HG03060 (cell line): ENCODE data around the gene DHX32.

Source experiments
- ATAC-seq: cut with Tn5 transposase; IDR thresholded peaks from one replicate; pipeline ENCODE4 v1.9.1; 2021; ENCODE audit warnings: low read depth, moderate number of reproducible peaks; ENCODE audit not compliant: unreplicated experiment

The DHX32 gene

DNA sequence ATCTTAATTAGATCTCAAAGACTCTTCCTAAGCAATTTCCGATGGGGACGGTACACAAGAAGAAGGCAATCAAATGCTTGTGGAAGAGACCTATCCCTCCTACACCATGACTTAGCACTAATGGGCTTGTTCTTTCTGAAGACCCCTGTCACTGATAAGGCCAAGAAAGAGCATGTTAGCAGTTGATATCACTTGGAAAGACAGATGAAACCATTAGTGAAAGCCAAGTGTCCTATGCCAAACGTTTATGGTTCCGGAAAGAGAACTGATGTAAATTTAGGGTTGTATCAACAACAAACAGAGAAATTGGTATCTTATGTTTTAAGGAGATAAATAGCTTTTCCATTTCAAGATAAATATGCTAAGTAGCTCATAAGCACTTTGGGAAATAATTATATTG lies 64.5 kb downstream of the DHX32 start:
- no peak for ATAC-seq

DNA sequence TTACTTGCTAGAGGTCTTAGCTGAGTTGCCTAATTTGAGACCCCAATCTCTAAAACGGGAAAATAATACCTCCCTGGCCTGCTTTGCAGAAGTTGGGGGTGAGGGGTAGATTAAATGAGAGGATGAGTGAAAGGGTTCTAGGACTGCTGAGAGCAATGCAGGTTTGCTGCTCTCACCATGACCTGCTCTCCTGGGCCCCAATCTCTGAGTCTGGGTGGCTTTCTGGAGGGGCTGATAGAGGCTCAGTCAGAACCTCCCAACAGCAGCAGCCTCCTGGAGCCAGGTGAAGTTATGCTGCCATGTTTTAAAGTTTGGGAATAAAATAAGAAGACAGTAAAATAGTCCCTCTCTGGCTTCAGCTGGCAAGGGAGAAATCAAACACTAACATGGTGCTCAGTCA lies 65.3 kb downstream of the DHX32 start:
- no peak for ATAC-seq

DNA sequence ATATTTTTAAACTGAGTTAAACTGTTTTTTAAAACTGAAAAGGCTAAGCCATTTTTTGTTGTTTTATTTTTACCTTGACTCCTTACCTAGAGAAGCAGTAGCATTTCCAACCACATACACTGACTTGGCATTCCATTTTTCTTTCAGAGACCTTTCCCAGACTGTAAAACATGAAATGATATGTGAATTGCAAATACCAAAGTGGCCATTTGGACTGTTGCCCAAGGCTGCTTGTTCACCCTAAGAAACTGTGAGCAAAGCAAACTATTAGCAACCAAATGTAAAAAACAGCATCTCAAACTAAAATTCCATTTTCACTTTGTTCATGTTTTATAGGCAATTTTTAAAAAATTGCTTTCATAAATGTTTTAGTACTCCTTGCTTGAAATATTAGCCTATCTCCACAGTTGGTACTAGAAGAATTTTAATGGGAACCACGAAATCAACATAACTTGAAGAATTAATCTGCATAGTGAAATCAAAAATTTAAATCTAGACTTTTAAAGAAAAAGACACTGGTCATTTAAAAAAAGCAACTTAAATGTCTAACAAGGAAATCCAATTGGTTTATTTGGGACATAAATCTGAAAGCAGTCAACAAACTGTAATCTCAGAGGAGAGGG lies 68.9 kb downstream of the DHX32 start:
- ATAC-seq = no peak

DNA sequence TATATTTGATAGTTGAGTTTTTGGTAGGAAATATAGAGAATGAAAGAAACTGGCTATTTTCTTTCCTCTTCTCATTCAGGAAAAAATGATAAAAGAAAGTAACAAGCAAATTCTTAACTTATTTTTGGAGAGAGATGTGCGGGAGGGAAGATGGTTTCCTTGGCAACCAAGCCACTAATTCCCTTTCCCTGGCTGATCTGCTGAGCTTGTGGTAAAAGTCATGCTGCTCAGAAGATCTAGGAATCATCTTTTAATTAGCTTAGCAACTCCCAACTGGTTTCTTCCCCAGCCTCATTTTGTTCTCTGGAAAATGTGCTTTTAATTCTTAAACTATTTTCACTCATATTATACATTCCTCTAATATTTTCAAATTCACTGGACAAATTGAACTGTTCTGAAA lies 69.8 kb downstream of the DHX32 start:
- ATAC-seq = no peak

DNA sequence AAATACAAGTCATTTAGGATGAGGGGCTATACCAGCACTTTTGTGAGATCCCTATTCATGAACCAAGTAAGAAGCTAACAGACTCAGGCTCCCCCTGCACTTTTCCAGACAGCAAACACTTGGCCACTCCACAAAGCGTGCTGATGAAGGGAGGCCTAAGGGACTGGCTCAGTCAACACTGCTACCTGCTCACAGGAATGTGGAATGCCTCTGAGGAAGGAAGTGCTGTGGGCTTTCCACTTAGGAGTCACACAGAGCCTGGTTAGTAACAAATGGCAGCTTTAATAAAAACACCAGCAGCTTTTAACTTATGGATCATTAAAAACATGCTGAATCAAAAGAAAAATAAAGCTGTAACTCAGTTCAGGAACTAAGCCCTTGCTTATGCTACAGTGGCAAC lies 73.0 kb downstream of the DHX32 start:
- ATAC-seq = no peak

DNA sequence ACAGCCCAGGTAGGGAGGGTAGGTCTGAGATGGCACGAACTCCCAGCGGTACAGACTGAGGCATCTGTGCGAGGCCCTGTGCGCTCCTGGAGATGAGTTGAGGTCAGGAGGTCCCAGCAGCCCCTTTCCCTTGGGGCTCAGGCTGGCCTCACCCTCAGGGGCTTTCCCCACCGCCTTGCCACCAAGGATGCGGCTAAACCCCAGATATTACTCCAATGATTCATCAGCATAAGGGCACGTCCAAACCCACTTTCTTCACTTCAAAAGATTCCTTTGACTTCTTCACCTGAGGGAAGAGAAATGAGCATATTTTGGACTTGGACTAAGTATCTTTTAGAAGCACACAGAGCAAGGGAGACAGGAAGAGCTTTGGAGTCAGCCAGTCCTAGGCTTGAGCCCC lies 78.4 kb downstream of the DHX32 start:
- ATAC-seq = no peak

DNA sequence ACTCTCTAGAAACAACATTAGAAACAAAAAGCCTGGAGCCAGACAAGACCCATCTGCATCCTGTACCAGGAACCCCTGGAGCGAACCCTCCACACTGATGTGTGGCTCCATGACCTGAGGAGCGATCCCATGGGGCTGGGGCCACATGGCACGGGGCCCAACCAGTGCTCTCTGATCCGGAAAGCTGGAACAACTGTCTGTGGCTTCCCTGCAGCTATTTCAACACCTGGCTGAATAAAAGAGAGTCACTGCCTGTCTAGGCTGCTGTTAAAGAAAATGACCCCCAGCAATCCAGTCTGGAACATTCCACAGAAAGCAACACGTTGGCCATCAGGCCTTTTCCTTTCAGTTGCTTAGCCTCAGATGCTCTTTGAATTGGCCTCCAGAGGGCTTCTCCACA lies 79.0 kb downstream of the DHX32 start:
- ATAC-seq = no peak

DNA sequence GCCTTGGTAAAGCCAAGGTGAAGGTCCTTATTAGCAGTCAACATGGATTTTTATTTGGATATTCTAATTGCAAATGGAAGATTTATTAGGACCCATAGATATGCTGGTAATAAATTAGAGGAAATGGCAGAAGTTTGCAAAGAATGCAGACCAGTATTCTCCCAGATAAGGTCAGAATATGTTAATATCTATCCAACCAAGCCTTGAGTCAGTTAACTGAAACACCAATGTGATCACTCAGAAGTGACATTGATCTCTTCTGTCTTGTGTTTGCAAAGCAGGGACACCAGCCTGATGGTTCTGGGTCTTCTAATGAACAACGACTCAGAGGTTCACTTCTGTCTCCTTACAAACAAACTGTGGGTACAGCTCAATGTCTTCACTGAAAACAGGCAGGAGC lies 79.5 kb downstream of the DHX32 start:
- ATAC-seq = no peak

DNA sequence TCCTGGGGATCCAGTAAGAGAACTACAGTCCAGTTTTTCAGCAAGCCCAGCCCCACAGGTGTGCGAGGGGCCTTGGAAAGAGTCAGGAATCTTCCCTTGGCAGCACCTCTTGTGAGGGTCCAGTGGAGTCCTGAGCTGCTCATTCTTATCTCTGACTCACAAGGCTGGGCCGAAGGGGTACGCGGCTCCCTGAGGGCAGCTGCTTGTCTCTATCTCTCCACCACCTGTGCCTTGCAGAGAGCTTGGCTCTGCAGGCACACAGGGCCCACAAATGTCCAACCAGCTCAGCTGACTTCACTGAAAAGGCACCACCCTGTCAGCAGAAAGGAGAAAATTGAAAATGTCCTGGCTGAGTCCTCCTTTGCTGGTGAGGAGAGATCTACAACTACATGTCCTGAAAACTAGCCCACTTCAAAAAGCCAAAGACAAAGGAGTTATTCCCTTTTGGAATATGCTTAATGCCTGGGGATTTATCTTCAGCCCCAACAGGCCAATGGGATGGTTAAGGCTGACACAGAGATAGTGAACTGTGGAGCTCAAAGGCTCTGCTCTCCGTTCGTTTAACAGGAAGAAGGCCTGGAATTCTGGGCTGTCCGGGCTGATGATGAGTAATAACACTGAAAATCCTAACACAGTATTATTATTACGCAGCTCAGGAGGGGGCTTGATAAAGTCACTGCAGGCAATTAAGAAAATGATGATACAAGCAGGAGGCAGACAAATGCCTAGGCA lies 81.5 kb downstream of the DHX32 start:
- no peak for ATAC-seq

DNA sequence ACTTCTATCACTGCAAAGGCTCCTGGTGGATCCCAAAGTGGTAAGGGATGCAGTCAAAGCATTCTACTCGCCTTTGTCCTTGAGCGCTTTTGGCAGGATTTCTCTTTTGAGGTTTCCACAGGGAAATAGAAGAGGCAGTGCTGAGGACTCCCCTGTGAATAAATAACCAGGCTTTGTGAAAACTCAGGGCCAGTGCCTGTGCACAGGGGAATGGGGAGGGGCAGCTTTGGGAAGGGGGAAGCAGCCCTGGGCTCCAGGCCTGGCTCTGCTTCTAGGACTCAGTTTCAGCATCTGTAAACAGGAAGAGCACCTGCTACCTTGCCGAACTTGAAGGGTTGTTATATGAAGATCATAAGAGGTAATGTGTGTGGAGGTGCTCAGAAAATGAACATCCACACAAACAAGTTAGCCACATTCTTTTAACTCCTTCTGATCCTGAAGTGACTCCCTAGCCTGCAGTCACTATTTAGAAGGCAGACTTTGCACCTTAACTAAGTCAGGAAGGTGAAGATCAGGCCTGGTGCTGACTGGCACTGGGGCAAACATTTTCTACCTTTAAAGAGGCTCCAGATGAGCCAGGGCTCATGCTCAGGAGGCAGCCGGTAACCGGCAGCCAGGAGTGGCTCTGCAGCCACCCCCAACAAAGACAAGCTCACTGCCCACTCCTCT lies 83.0 kb downstream of the DHX32 start:
- ATAC-seq = no peak

DNA sequence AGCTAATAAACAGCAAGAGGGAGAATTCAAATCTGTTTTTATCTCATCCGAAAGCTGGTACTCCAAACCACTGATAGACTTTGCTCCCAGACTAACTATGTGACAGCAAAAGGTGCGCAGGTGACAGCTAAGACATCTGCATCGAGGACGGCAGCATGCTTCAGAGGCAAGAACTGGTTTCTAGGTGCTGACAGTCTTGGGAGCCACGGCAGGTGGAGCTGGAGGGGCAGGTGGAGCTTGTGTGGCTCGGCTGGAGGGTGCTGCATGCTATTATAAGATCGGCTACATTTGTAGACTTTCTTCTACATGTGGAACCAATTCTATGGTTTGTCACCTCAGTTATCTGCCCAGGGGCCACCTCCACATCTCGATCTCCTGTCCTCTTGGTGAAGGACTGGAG lies 83.7 kb downstream of the DHX32 start:
- ATAC-seq = no peak

DNA sequence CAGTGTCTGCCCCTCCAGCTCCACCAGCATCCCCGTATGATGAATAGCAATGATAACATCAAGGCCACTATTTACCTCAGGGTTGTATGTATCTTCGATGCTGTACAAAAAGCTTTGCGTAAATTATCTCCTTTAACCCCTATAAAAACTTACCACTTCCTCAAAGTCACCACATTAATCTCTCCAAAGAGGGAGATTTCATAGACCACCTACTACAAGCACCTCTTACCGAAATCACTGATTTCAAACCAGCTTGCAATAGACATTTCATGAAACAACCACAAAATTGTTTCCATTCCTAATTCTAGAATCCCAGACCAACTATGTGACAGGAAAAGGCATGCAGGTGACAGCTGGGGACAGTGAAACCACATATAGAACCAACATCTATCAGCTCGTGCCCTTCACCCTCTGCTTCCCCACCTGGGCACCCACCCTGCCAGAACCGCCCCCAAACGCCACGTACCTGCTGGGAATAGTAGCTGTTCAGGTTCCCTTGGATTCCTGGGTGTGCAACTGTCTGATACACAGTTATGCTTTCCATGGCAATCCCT lies 85.4 kb downstream of the DHX32 start:
- ATAC-seq = no peak

DNA sequence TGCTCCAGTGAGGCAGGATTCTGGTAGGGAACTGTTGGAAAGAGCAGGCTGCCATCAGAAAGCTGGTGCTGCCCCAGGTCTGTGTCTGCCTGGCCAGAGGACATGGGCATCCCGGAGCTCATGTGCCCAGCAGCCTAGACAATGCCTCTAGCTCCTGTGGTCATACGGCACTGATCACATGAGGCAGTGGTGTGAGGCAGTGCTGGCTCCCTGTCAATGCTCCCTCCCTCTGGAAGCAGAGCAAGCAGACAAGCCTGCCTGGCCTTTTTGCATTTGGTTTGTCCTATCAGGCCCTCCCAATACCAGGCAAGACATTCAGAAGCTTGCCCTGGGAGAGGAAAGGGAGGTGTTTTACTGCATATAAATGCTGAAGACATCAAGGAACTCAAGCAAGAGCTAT lies 86.0 kb downstream of the DHX32 start:
- ATAC-seq = no peak

DNA sequence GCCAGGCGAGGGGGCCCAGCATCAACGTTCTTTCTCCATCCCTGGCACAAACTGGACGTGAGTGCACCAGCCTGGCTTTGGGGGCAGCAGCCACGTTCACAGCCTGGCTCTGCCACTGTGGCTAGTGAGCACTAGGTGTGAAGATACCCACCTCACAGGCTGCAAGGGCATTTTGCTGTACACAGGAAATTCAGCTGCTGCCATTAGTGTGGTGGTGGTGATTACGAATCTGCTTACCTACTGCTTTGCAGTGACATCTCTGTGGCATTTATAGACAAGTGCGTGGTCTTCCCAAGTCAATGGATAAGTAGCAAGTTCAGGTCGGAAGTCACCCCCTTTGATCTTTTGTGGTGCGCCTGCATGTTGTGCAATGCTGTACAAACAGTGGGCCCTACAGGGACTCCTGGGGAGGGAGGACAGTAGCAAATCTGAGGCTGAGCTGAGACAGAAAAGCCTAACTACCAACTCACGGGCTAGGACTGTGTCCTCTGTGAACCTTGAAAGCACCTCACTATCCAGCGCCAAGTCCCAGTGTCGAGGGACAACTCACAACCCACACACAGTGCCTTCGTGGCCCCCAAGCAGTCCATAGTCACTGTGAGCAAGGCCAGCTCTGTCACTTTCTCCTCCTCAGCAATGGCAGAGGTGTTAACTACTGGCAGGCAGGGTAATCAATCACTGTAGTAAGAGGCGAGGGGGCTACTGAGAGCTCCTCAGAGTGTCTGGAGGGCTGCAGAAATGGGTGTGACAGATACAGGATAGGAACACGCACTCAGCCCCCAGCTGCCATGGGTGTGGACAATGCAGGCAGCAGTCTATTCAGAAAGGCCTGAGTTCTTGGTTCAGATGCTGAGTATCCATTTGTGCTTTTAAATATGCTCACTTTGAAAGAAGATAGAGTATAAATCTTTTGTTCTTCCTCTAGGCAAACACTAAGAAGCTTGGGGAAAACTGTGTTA lies 88.5 kb downstream of the DHX32 start:
- no peak for ATAC-seq

DNA sequence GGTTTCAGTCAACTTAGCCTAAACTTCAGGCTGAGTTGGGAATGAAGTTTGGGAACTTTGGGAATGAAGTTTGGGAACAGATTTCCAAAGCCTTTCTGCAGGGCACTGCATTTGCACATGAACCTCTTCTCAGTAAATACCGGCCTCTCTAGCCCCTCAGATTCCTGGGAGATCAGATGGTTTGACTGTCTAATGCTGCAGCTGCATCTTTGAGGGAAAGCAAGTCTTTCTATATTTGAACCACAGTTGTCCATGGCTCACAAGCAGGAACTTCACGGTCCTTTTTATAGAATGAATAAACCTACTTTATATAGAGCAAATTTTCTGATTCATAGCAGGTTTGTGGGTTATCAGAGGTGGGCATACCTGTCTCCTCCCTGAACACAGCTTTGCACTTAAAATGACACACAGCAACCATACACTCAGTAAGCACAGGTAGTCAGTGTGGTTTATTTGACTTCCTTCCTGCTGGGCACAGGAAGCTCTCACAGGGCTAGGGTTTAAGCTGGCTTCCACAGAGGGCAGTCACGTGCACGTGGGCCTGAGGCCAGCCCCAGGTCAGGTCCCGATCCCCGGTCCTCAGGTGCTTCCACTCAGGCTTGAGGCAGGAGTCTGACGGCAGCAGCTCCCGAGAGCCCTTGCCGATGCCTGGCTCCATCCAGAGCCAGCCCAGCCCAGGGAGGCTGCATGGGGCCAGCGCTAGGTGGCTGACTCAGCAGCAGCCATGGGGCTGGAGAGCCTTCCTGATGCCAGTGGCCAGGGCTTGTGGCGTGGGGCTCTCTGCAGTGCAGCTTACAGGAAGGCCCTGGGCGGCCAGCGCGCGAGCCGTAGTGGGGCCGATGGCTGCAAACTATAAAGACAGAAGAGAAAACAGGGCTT lies 92.7 kb downstream of the DHX32 start:
- no peak for ATAC-seq
